Endothelial cell (in vitro differentiated cells): ENCODE results near the gene KDM4B. TPM values are rescaled to one million over a fixed set of nuclear protein-coding genes. Genes with fewer than 3 reads are reported as not detected.

Experiments
- DNase-seq: peaks from one replicate; pipeline ENCODE4 v3.0.0; 2021; ENCODE audit warnings: low spot score
- H3K27ac Mint-ChIP-seq: one replicate; pipeline ENCODE4 v1.8.0; 2021; ENCODE audit warnings: mixed read lengths, inconsistent platforms; ENCODE audit not compliant: unreplicated experiment
- H3K27me3 Mint-ChIP-seq: one replicate; pipeline ENCODE4 v1.8.0; 2021; ENCODE audit warnings: mild to moderate bottlenecking, moderate library complexity, mixed read lengths, inconsistent platforms; ENCODE audit not compliant: unreplicated experiment
- H3K36me3 Mint-ChIP-seq: one replicate; pipeline ENCODE4 v1.8.0; 2021; ENCODE audit warnings: mild to moderate bottlenecking, low read depth, mixed read lengths, inconsistent platforms; ENCODE audit not compliant: unreplicated experiment
- H3K4me1 Mint-ChIP-seq: one replicate; pipeline ENCODE4 v1.8.0; 2021; ENCODE audit warnings: mild to moderate bottlenecking, mixed read lengths, inconsistent platforms; ENCODE audit not compliant: unreplicated experiment
- H3K4me3 Mint-ChIP-seq: one replicate; pipeline ENCODE4 v1.8.0; 2021; ENCODE audit warnings: mild to moderate bottlenecking, mixed read lengths, inconsistent platforms; ENCODE audit not compliant: unreplicated experiment
- H3K9me3 Mint-ChIP-seq: one replicate; pipeline ENCODE4 v1.8.0; 2021; ENCODE audit warnings: mixed read lengths, inconsistent platforms; ENCODE audit not compliant: unreplicated experiment
- total RNA-seq: library from RNA; stranded (reverse); fragmentation: NEBNext Ultra II Directional; extraction: Animal tissue kit (Norgen Biotek cat#: 25700); gene quantifications from one replicate; pipeline ENCODE4 v1.2.1, GENCODE V29; 2021; ENCODE audit not compliant: unreplicated experiment
- TF ChIP-seq, protein P1 (sequence below): fragments of 200-600 bp; sonication (generic); IDR thresholded peaks from one replicate; pipeline ENCODE4 v1.5.0; 2021; ENCODE audit warnings: antibody characterized with exemption; ENCODE audit not compliant: unreplicated experiment

Gene KDM4B
- total RNA-seq, 1 donor from 2014 or later, result 42.4 TPM

DNA sequence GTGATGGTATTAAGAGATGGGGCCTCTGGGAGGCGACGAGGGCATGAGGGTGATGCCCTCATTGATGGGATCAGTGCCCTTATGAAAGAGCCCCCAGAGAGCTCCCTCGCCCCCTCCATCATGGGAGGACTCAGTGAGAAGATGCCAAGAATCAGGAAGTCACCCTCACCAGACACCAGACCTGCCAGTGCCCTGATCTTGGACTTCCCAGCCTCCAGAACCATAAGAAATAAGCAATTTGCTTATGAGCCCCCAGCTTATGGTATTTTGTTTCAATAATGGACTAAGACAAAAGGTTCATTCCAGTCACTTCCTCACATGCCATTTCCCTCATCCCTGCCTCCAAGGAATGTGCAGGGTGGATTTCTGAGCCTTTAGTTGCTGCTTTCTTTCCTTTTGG, 129.7 kb downstream of the KDM4B start:
- Mint-ChIP-seq H3K4me3 (peak overlapping the region; percentile 42), H3K27ac (no peak overlapping the region), H3K36me3 (peaks cover 43% of the 10 kb centered on the region), H3K4me1 (no peaks in the 10 kb centered on the region), H3K9me3 (peaks cover 10% of the 10 kb centered on the region), H3K27me3 (peaks cover 6% of the 10 kb centered on the region)
- no peak for DNase-seq
- TF ChIP-seq, protein P1, sequence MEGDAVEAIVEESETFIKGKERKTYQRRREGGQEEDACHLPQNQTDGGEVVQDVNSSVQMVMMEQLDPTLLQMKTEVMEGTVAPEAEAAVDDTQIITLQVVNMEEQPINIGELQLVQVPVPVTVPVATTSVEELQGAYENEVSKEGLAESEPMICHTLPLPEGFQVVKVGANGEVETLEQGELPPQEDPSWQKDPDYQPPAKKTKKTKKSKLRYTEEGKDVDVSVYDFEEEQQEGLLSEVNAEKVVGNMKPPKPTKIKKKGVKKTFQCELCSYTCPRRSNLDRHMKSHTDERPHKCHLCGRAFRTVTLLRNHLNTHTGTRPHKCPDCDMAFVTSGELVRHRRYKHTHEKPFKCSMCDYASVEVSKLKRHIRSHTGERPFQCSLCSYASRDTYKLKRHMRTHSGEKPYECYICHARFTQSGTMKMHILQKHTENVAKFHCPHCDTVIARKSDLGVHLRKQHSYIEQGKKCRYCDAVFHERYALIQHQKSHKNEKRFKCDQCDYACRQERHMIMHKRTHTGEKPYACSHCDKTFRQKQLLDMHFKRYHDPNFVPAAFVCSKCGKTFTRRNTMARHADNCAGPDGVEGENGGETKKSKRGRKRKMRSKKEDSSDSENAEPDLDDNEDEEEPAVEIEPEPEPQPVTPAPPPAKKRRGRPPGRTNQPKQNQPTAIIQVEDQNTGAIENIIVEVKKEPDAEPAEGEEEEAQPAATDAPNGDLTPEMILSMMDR, result no peak

DNA sequence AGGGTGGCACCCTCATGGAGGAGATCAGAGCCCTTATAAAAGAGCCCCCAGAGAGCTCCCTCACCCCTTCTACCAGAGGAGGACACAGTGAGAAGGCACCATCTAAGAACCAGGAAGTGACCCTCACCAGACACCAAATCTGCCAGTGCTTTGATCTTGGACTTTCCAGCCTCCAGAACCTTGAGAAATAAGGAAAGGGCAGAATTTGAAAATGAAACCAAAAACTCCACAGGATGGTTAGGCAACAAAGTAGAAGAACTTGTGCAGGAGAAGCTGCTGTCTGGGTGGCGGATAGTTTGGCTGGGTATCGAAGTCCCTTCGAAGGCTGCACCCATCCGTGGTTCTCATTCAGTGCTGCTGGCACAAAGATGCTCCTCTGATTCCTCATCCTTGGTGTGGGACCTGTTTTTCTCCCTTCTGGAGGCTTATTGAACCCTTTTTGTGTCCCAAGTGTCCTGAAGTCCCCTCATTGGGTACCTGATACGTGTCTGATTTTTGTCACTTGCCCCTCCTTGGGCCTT, 130.8 kb downstream of the KDM4B start:
- H3K4me3 Mint-ChIP-seq, result peak overlapping the region; percentile 34
- no peak for DNase-seq
- peaks cover 43% of the 10 kb centered on the region for H3K36me3 Mint-ChIP-seq
- H3K27ac Mint-ChIP-seq, result no peak overlapping the region
- H3K9me3 Mint-ChIP-seq, result peaks cover 10% of the 10 kb centered on the region
- TF ChIP-seq, protein P1, result no peak
- no peaks in the 10 kb centered on the region for H3K4me1 Mint-ChIP-seq
- peaks cover 3% of the 10 kb centered on the region for H3K27me3 Mint-ChIP-seq

DNA sequence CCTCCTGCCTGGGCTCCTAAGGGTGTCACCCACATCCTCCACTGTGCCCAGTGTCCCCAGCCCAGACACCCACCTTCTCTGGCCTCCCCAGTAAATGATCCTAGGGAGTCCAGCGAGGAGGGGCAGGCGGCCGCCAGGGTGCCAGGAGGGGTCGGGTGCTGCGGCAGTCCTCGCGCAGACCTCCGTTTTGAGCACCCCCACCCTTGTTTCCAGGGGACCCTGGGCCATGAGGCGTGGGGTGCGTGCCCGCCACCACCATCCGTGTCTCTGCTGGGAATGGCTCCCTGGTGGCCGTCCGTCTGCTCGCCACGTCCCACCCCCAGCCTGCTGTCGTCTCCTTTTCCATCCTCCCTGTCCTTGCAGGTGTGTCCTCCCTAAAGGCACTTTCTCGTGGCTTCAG, 133.0 kb downstream of the KDM4B start:
- H3K9me3 Mint-ChIP-seq, result peaks cover 10% of the 10 kb centered on the region
- no peak for DNase-seq
- peaks cover 44% of the 10 kb centered on the region for H3K36me3 Mint-ChIP-seq
- no peak overlapping the region for H3K27ac Mint-ChIP-seq
- TF ChIP-seq, protein P1, result no peak
- H3K27me3 Mint-ChIP-seq, result peaks cover 5% of the 10 kb centered on the region
- H3K4me1 Mint-ChIP-seq, result no peaks in the 10 kb centered on the region
- H3K4me3 Mint-ChIP-seq, result no peak overlapping the region

DNA sequence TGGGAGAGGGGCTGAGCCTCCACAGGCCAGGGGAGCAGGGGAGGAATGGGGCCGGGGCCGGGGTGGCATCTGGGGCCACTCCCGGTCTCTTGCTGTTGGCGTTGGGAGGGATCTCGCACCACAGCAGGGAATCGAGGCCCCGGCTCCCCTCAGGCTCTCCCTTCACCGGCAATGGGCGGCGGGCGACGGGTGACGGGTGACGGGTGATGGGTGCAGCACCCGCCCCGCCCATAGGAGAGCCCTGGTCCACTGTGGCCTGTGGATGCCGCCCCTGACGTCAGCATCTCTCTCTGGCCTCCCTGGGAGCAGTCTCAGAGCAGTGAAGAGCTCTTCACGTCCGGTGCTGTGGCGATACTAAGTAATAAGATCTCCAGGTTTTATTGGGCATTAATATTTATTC, 133.6 kb downstream of the KDM4B start:
- no peak overlapping the region for H3K4me3 Mint-ChIP-seq
- peaks cover 2% of the 10 kb centered on the region for H3K27me3 Mint-ChIP-seq
- peaks cover 38% of the 10 kb centered on the region for H3K36me3 Mint-ChIP-seq
- no peaks in the 10 kb centered on the region for H3K4me1 Mint-ChIP-seq
- H3K9me3 Mint-ChIP-seq, result peaks cover 10% of the 10 kb centered on the region
- no peak overlapping the region for H3K27ac Mint-ChIP-seq
- TF ChIP-seq, protein P1, result no peak
- DNase-seq, result no peak

DNA sequence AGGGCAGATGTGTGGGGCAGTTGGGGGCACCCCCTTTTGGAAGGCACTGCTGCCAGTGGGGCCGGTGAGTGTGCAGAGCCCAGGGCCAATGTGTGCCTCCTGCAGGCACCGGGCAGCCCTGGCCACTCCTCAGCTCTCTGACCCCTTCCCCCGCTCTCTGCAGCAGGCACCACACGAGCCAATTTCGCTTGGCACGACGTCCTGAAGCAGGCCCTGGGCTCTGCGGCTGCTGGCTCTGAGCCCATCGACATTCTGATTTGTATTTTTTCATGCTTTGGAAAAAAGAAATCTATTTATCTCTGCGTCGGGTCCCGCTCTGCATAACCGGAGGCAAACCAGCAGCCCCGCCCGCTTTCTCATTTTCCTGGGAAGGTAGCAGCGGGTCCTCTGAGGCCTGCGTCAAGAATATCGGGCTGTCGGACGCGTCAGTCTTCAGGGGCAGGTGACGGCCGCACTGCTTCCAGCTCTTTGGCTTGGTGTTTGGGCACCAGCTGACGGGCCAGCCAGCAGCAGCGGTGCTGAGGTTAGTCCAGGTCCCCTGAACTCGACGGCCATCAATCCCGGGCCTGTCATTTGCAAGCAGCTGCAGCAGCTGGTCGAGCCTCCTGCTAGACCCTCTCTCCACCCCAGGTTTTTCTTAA, 134.3 kb downstream of the KDM4B start:
- Mint-ChIP-seq H3K4me3 (no peak overlapping the region), H3K27me3 (peaks cover 3% of the 10 kb centered on the region), H3K4me1 (no peaks in the 10 kb centered on the region), H3K36me3 (peaks cover 35% of the 10 kb centered on the region), H3K27ac (no peak overlapping the region), H3K9me3 (peaks cover 10% of the 10 kb centered on the region)
- DNase-seq, result no peak
- TF ChIP-seq, protein P1, result no peak
